ENCODE measurements around the gene RHOF. TPM values are rescaled to one million over a fixed set of nuclear protein-coding genes. Genes with fewer than 3 reads are reported as not detected.

The RHOF gene
- total RNA-seq, 1 experiment from 2014 or later, result 232 TPM

DNA sequence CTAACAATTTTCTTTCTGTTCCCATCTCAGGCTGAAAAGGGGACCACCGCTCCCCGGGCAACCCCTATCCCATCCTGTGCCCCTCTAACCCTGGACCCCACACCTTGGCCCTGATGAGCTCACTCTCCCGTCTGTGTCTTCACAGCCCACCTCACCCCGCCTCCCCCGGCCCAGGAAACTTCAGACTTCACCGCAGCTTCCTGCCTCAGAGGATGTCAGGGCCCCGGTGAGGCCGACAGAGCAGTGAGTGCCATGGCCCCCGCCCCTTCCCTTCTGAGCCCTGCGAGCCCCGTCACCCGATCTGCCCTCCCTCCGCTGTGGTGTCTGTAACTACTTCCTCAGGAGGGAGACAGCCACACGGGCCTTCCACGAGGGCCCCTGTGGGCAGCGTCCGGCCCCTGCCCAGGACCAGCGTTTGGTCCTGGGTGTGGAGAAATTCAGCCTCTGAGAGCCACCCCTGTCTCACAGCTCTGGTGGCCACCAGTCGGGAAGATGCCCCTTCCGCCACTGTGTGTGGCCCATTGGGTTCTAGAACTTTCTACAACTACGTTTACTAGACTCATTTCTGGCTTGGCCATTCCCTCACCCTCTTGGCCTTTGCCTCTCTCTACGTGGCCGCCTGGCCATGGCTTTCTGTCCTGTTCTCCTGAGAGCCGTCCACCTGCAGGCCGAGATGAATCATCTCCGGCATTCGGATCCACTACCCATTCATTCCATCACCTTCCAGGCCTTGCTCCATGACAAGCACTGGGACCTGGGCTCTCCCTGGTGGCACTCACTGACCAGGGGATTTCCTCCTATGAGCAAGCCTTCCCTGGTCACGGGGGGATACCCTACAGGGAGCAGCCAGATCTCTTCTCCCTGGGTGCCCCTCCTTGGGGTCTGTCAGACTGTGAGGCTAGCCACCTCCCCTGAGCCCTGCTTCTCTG, 3.4 kb downstream of the RHOF start:
- no peaks in the 10 kb centered on the region for H3F3A ChIP-seq (ENCODE audit: low read length, unreplicated experiment)
- intact Hi-C loops (cut with micrococcal nuclease), result loop anchor here (5.0 to 10.0 kb wide), 3 partner anchors 78 to 235 kb away; partner anchors contain the start of genes BCL7A, ORAI1 and TMEM120B
- H3K4me2 ChIP-seq (ENCODE audit: low read length), result peak overlapping the region; percentile 93
- H3K36me3 ChIP-seq (ENCODE audit: low read depth, low read length), result peaks cover 14% of the 10 kb centered on the region; the same call in 1 of the 2 replicates
- peak overlapping the region; percentile 94 for H3K9ac ChIP-seq (ENCODE audit: low read length)
- peaks cover 75% of the 10 kb centered on the region for H3K4me1 ChIP-seq (ENCODE audit: insufficient read depth, low read length)
- 0 out of 2 replicates have a peak, but pooled peaks cover 3% of the 10 kb centered on the region for H4K20me1 ChIP-seq (ENCODE audit: low read length)
- H3K79me2 ChIP-seq (ENCODE audit: low read length), result peaks cover 78% of the 10 kb centered on the region
- H3K27me3 ChIP-seq (ENCODE audit: low read length), result no peaks in the 10 kb centered on the region
- ChIA-PET CTCF (interaction anchor here (0.5 kb wide), 1 partner anchor 53 kb away, joined by 15 read pairs; no protein-coding TSS in a partner anchor), POLR2A (ENCODE audit: unreplicated experiment) (no interaction called here)
- H3K9me3 ChIP-seq (ENCODE audit: low read length), result no peaks in the 10 kb centered on the region
- peak; percentile 7 for ATAC-seq
- no peaks in the 10 kb centered on the region for H3K9me2 ChIP-seq (replicated peaks; ENCODE audit: low read length)
- BruUV-seq (replicated peaks), result TSS peak; percentile 4
- H3K4me3 ChIP-seq (ENCODE audit: low read length), result peak overlapping the region; percentile 55
- DNase-seq, result peak; percentile 87
- no peak overlapping the region for H2AFZ ChIP-seq (ENCODE audit: low read length)
- H3K27ac ChIP-seq (ENCODE audit: low read length), result peak overlapping the region; percentile 96
- no peak for TF ChIP-seq EZH2 (IDR thresholded peaks at IDR 0.05; ENCODE audit: low read length, unreplicated experiment)
- TF ChIP-seq, protein P1, sequence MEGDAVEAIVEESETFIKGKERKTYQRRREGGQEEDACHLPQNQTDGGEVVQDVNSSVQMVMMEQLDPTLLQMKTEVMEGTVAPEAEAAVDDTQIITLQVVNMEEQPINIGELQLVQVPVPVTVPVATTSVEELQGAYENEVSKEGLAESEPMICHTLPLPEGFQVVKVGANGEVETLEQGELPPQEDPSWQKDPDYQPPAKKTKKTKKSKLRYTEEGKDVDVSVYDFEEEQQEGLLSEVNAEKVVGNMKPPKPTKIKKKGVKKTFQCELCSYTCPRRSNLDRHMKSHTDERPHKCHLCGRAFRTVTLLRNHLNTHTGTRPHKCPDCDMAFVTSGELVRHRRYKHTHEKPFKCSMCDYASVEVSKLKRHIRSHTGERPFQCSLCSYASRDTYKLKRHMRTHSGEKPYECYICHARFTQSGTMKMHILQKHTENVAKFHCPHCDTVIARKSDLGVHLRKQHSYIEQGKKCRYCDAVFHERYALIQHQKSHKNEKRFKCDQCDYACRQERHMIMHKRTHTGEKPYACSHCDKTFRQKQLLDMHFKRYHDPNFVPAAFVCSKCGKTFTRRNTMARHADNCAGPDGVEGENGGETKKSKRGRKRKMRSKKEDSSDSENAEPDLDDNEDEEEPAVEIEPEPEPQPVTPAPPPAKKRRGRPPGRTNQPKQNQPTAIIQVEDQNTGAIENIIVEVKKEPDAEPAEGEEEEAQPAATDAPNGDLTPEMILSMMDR (conservative IDR thresholded peaks at IDR 0.05; ENCODE audit: low read depth, low read length), result no peak
- no peak for TF ChIP-seq EZH2phosphoT487 (IDR thresholded peaks at IDR 0.05; ENCODE audit: borderline replicate concordance, low read length)

DNA sequence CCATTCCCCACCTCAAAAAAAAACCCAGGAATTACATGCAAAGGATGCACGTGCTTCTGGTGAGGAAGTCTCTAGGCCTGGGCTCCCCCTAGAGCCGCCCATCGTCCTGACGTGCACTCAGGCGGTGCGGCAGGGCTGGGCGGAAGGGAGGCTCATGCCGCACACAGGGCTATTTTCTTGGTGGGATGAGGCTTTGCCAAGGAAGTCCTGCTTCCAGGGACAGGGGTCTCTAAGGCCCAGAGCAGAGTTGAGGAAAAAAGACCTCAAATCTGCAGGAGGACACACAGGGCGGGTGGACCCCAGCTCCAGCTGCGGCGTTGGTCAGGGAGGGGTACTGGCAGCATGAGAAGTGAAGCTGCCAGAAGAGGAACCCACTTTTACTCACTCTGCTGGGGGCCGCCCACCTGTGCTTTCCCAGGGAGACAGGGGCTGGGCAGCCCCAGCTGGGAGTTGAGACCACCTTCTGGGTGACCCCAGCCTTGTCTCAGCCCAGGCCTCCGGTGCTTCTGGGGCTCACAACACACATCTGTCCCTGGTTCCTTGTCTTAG, 4.2 kb downstream of the RHOF start:
- peaks cover 81% of the 10 kb centered on the region for H3K79me2 ChIP-seq (ENCODE audit: low read length)
- no peaks in the 10 kb centered on the region for H3K9me2 ChIP-seq (replicated peaks; ENCODE audit: low read length)
- no TSS peak for BruUV-seq (replicated peaks)
- peaks cover 14% of the 10 kb centered on the region; the same call in 1 of the 2 replicates for H3K36me3 ChIP-seq (ENCODE audit: low read depth, low read length)
- H3K4me2 ChIP-seq (ENCODE audit: low read length), result peak overlapping the region; percentile 93
- H3K9ac ChIP-seq (ENCODE audit: low read length), result peak overlapping the region; percentile 94
- intact Hi-C loops (cut with micrococcal nuclease), result no loop called here
- H4K20me1 ChIP-seq (ENCODE audit: low read length), result 0 out of 2 replicates have a peak, but pooled peaks cover 3% of the 10 kb centered on the region
- no peaks in the 10 kb centered on the region for H3K27me3 ChIP-seq (ENCODE audit: low read length)
- H2AFZ ChIP-seq (ENCODE audit: low read length), result no peak overlapping the region
- H3F3A ChIP-seq (ENCODE audit: low read length, unreplicated experiment), result no peaks in the 10 kb centered on the region
- CTCF ChIA-PET, result interaction anchor here (0.5 kb wide), 1 partner anchor 54 kb away, joined by 15 read pairs; no protein-coding TSS in a partner anchor
- H3K9me3 ChIP-seq (ENCODE audit: low read length), result no peaks in the 10 kb centered on the region
- POLR2A ChIA-PET (ENCODE audit: unreplicated experiment), result no interaction called here
- peak overlapping the region; percentile 96 for H3K27ac ChIP-seq (ENCODE audit: low read length)
- DNase-seq, result no peak
- TF ChIP-seq EZH2phosphoT487 (IDR thresholded peaks at IDR 0.05; ENCODE audit: borderline replicate concordance, low read length) (no peak), EZH2 (IDR thresholded peaks at IDR 0.05; ENCODE audit: low read length, unreplicated experiment) (no peak)
- TF ChIP-seq, protein P1 (conservative IDR thresholded peaks at IDR 0.05; ENCODE audit: low read depth, low read length), result no peak
- peaks cover 75% of the 10 kb centered on the region for H3K4me1 ChIP-seq (ENCODE audit: insufficient read depth, low read length)
- peak overlapping the region; percentile 55; the same call in 1 of the 2 replicates for H3K4me3 ChIP-seq (ENCODE audit: low read length)
- no peak for ATAC-seq

Measured in PC-3 (cell line).